Measurements from ENCODE around the gene PAK1. TPM values are rescaled to one million over a fixed set of nuclear protein-coding genes. Genes with fewer than 3 reads are reported as not detected.

Gene PAK1
- total and polyA plus RNA-seq, 2 of the 8 experiments (the other 6 are each of a cell fraction or from before 2014, with no cell fraction given), result 87.7 to 151 TPM

DNA sequence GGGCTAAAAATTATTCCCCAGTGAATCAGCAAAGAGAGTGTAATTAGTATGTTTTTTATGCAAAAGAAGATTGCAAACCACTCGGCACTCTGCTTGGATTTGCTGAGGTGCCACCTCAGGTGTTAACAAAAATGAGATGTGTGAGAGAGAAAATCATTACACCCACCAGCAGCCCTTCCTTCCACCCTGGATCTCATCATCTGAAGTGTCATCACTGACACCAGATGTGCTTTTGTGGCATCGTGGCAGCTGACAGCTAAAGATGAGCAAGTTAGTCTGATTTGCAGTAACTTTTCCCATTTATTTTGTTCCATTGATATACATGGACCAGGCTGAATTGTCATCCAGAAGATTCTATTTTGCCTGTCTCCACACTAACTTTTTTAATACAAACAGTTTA, 44.6 kb upstream of the PAK1 start:
- Histone ChIP-seq H3K79me1 (ENCODE audit: low read depth, low read length) (no peaks in the 10 kb centered on the region), H3K14ac (ENCODE audit: insufficient read length) (no peak overlapping the region), H3K4me3 (ENCODE audit: extremely low read depth in 1 of 4, insufficient read depth in 2 of 4, low read depth in 3 of 4, low read length in 4 of 4) (no peak overlapping the region), H4K20me1 (replicated peaks in 1 of 2; ENCODE audit: control insufficient read depth in 1 of 2, insufficient read depth in 2 of 2, low read length in 2 of 2) (no peaks in the 10 kb centered on the region), H4K91ac (replicated peaks; ENCODE audit: insufficient read length, low read length) (no peak overlapping the region), H3K4ac (replicated peaks; ENCODE audit: insufficient read length, low read depth, low read length) (no peak overlapping the region), H3K9me3 (ENCODE audit: insufficient read depth in 2 of 2, low read depth in 1 of 2, low read length in 1 of 2) (peaks cover 6 to 8% of the 10 kb centered on the region in 2 experiments; a peak in 3 of 4 replicates), H3K56ac (replicated peaks; ENCODE audit: insufficient read length, low read depth, low read length) (no peak overlapping the region), H3K4me2 (ENCODE audit: insufficient read depth in 1 of 2, low read depth in 2 of 2, low read length in 2 of 2) (no peak overlapping the region), H2BK15ac (ENCODE audit: low read length) (peak overlapping the region; percentile 8; the same call in 1 of the 2 replicates), H2AK5ac (ENCODE audit: low read depth, low read length) (no peak overlapping the region), H2BK20ac (ENCODE audit: low read length) (no peak overlapping the region), H3K4me1 (replicated peaks in 1 of 4; ENCODE audit: control insufficient read depth in 3 of 4, insufficient read depth in 4 of 4, low read length in 3 of 4) (no peaks in the 10 kb centered on the region), H2BK5ac (ENCODE audit: low read depth, low read length) (no peak overlapping the region), H3K23ac (ENCODE audit: insufficient read length) (no peak overlapping the region), H3K18ac (ENCODE audit: extremely low read depth, low read length) (no peak overlapping the region), H3K23me2 (ENCODE audit: low read depth, low read length) (no peaks in the 10 kb centered on the region), H3K79me2 (ENCODE audit: control insufficient read depth in 1 of 2, insufficient read depth in 2 of 2, low read length in 2 of 2) (no peaks in the 10 kb centered on the region), H2BK12ac (ENCODE audit: low read depth, low read length) (no peak overlapping the region), H3K36me3 (ENCODE audit: control insufficient read depth in 2 of 4, insufficient read depth in 4 of 4, low read length in 3 of 4) (peaks cover 0 to 4% (median 0%) of the 10 kb centered on the region in 4 experiments; a peak in 1 of 8 replicates), H2BK120ac (replicated peaks; ENCODE audit: low read depth, low read length) (no peak overlapping the region), H4K5ac (ENCODE audit: insufficient read length, low read depth, low read length) (no peak overlapping the region), H3K9ac (replicated peaks in 1 of 4; ENCODE audit: extremely low read depth in 1 of 4, low read depth in 3 of 4, low read length in 3 of 4) (no peak overlapping the region), H3K27me3 (replicated peaks in 1 of 4; ENCODE audit: control insufficient read depth in 3 of 4, extremely low read depth in 1 of 4, insufficient read depth in 3 of 4, low read length in 3 of 4) (no peaks in the 10 kb centered on the region), H2AFZ (ENCODE audit: low read length) (no peak overlapping the region), H3K27ac (ENCODE audit: low read depth, low read length) (no peak overlapping the region), H4K8ac (ENCODE audit: extremely low read depth, insufficient read depth, low read length) (no peak overlapping the region)
- POLR2A ChIA-PET (ENCODE audit: partially characterized antibody), result no interaction called here
- no peak for TF ChIP-seq SP1 (IDR thresholded peaks at IDR 0.05; ENCODE audit: low read depth, low read length)
- no peak for TF ChIP-seq CBX8 (IDR thresholded peaks at IDR 0.05; ENCODE audit: borderline replicate concordance, low read depth, low read length)
- no peak for TF ChIP-seq RBBP5 (IDR thresholded peaks at IDR 0.05; ENCODE audit: borderline replicate concordance, low read depth, low read length)
- TF ChIP-seq POLR2A (IDR thresholded peaks at IDR 0.05; ENCODE audit: control extremely low read depth in 1 of 2, low read depth in 2 of 2, low read length in 2 of 2), result no peak
- no peak for TF ChIP-seq JUN (IDR thresholded peaks at IDR 0.05; ENCODE audit: low read depth, low read length)
- no peak for TF ChIP-seq NRF1 (IDR thresholded peaks at IDR 0.05; ENCODE audit: low read depth, low read length)
- TF ChIP-seq TCF12 (IDR thresholded peaks at IDR 0.05; ENCODE audit: low read depth, low read length), result no peak
- TF ChIP-seq SIRT6 (IDR thresholded peaks at IDR 0.05; ENCODE audit: low read length), result no peak
- no peak for TF ChIP-seq JUND (IDR thresholded peaks at IDR 0.05; ENCODE audit: low read length)
- no peak for TF ChIP-seq TEAD4 (IDR thresholded peaks at IDR 0.05; ENCODE audit: low read depth, low read length)
- TF ChIP-seq FOSL1 (IDR thresholded peaks at IDR 0.05; ENCODE audit: insufficient read depth, low read depth, low read length), result no peak
- no peak for TF ChIP-seq GABPA (IDR thresholded peaks at IDR 0.05; ENCODE audit: borderline replicate concordance, insufficient read depth, low read length)
- no peak for TF ChIP-seq ASH2L (IDR thresholded peaks at IDR 0.05; ENCODE audit: low read length)
- CTCF ChIA-PET (ENCODE audit: partially characterized antibody), result no interaction called here
- DNase-seq (ENCODE audit: low read depth in 1 of 2, low spot score in 2 of 2) (no peak), FAIRE-seq (no peak)
- WGBS, 2 experiments (ENCODE audit: extremely low coverage in 1 of 2, insufficient coverage in 1 of 2, insufficient read length in 1 of 2, insufficient replicate concordance in 2 of 2, low coverage in 1 of 2, low lambda C conversion rate in 2 of 2, missing lambda C conversion rate in 1 of 2), result 88% methylated on average over 2 of the region's 2 CpGs; no CpG with 5 or more reads in 1 of the 2 experiments
